OCI-LY7 (cell line): ENCODE data around the gene NR1I2. TPM values are rescaled to one million over a fixed set of nuclear protein-coding genes. Genes with fewer than 3 reads are reported as not detected.

Experiments
- BruUV-seq: library from RNA; stranded (reverse); fragments of 400-500 nt; replicated peaks from 2 replicates; lab custom pipeline; 2021; lab: Mats Ljungman, UMichigan
- CTCF ChIA-PET: fragments of 300-600 bp; sonication (Branson Sonifier 250); formaldehyde crosslinking; loops from one replicate; lab custom pipeline; 2022; ENCODE audit warnings: antibody characterized with exemption; ENCODE audit not compliant: unreplicated experiment; lab: Charles Lee
- POLR2A ChIA-PET: fragments of 300-600 bp; sonication (Branson Sonifier 250); formaldehyde crosslinking; loops from one replicate; lab custom pipeline; 2022; ENCODE audit warnings: antibody characterized with exemption; lab: Charles Lee
- DNase-seq: peaks from one replicate; pipeline ENCODE4 v3.0.0-alpha.2; 2015; ENCODE audit warnings: low spot score
- H2AFZ ChIP-seq: fragments of 200-600 bp; sonication (generic), shearing (Covaris generic); 2 replicates; pipeline ENCODE4 v1.6.1; 2014; ENCODE audit warnings: mild to moderate bottlenecking, antibody characterized with exemption, low read length, moderate library complexity
- H3K27ac ChIP-seq: fragments of 200-600 bp; sonication (generic); 2 replicates; pipeline ENCODE4 v1.5.1; 2014; ENCODE audit warnings: mixed run types, low read depth, mild to moderate bottlenecking, moderate library complexity, low read length, inconsistent platforms; ENCODE audit not compliant: poor library complexity, severe bottlenecking
- H3K36me3 ChIP-seq: fragments of 200-600 bp; sonication (generic); 2 replicates; pipeline ENCODE4 v1.6.1; 2014; ENCODE audit warnings: mild to moderate bottlenecking, antibody characterized with exemption, low read length, moderate library complexity, mixed read lengths; ENCODE audit not compliant: insufficient read depth
- H3K4me1 ChIP-seq: fragments of 200-600 bp; sonication (generic); 2 replicates; pipeline ENCODE4 v1.5.1; 2014; ENCODE audit warnings: mild to moderate bottlenecking, low read length; ENCODE audit not compliant: insufficient read depth, poor library complexity, severe bottlenecking
- H3K4me2 ChIP-seq: fragments of 200-600 bp; sonication (generic); 2 replicates; pipeline ENCODE4 v1.6.1; 2014; ENCODE audit warnings: mild to moderate bottlenecking, low read length
- H3K4me3 ChIP-seq: fragments of 200-600 bp; sonication (generic); 2 replicates; pipeline ENCODE4 v1.5.1; 2014; ENCODE audit warnings: mild to moderate bottlenecking, low read depth, low read length; ENCODE audit not compliant: poor library complexity, severe bottlenecking
- H3K79me2 ChIP-seq: fragments of 200-600 bp; sonication (generic); 2 replicates; pipeline ENCODE4 v1.6.1; 2016; ENCODE audit warnings: low read depth, mild to moderate bottlenecking, low read length, moderate library complexity, mixed read lengths; ENCODE audit not compliant: insufficient read depth
- H3K9me2 ChIP-seq: fragments of 200-600 bp; sonication (generic); 2 replicates; pipeline ENCODE4 v1.6.1; 2016; ENCODE audit warnings: mild to moderate bottlenecking, low read length, mixed read lengths; ENCODE audit not compliant: insufficient read depth
- H3K9me3 ChIP-seq: fragments of 200-600 bp; sonication (generic); 2 replicates; pipeline ENCODE4 v1.6.1; 2014; ENCODE audit warnings: mild to moderate bottlenecking, mixed run types, low read length, mixed read lengths
- H4K20me1 ChIP-seq: fragments of 200-600 bp; sonication (generic); 2 replicates; pipeline ENCODE4 v1.6.1; 2014; ENCODE audit warnings: mild to moderate bottlenecking, antibody characterized with exemption, low read length, moderate library complexity, mixed read lengths; ENCODE audit not compliant: insufficient read depth
- CTCF ChIP-seq: fragments of 200-600 bp; sonication (generic); conservative IDR thresholded peaks from 2 replicates; pipeline ENCODE4 v1.5.1; 2014; ENCODE audit warnings: mild to moderate bottlenecking, antibody characterized with exemption, low read length, moderate library complexity, mixed read lengths
- EZH2phosphoT487 ChIP-seq: fragments of 200-600 bp; sonication (generic); IDR thresholded peaks from 2 replicates; pipeline ENCODE4 v1.6.1; 2018; ENCODE audit warnings: low read depth, borderline replicate concordance, mild to moderate bottlenecking, mixed run types, antibody characterized with exemption, low read length, moderate library complexity, mixed read lengths
- intact Hi-C: fragments of 100-400 bp; cut with micrococcal nuclease; formaldehyde crosslinking; loops from one replicate; pipeline ENCODE4 v1.10.0; 2022; ENCODE audit not compliant: unreplicated experiment
- total RNA-seq, 2 experiments: library from RNA; depleted of rRNA in 1 of 2; stranded (reverse); fragments of >200 nt in 1 of 2; shearing (Covaris generic) in 1 of 2; gene quantifications; 2 replicates each; pipeline ENCODE4 v1.2.3, GENCODE V29; 2014 to 2022

NR1I2 gene
- total RNA-seq, 2 experiments from 2014 or later, result not detected

- H4K20me1 ChIP-seq, result no peaks in the 10 kb centered on the region
- H3K9me3 ChIP-seq, result no peaks in the 10 kb centered on the region
- intact Hi-C loops, result no loop called here
- no peaks in the 10 kb centered on the region for H3K79me2 ChIP-seq
- no peaks in the 10 kb centered on the region for H3K36me3 ChIP-seq
- no peaks in the 10 kb centered on the region for H3K9me2 ChIP-seq
- no peak overlapping the region for H3K27ac ChIP-seq
- no TSS peak for BruUV-seq
- no peak overlapping the region for H3K4me3 ChIP-seq
- no peak overlapping the region for H3K4me2 ChIP-seq
- no peak overlapping the region for H2AFZ ChIP-seq
- no peaks in the 10 kb centered on the region for H3K4me1 ChIP-seq
- ChIA-PET CTCF (no interaction called here), POLR2A (interaction anchor here (0.5 kb wide), 1 partner anchor 23 kb away, joined by 4 read pairs; no protein-coding TSS in a partner anchor)
- no peak for DNase-seq
- no peak for TF ChIP-seq CTCF
- TF ChIP-seq EZH2phosphoT487, result no peak
These were observed 26.3 kb downstream of the NR1I2 start for GRCh38 chr3:119808244-119808643.

GRCh38 chr3:119808843-119809242 is 26.9 kb downstream of the NR1I2 start:
- no peaks in the 10 kb centered on the region for H4K20me1 ChIP-seq

More at GRCh38 chr3:119808843-119809242, 26.9 kb downstream of the NR1I2 start:
- ChIA-PET CTCF (no interaction called here), POLR2A (no interaction called here)
- Histone ChIP-seq H3K4me1 (no peaks in the 10 kb centered on the region), H3K4me2 (no peak overlapping the region), H3K9me2 (no peaks in the 10 kb centered on the region), H3K9me3 (no peaks in the 10 kb centered on the region), H2AFZ (no peak overlapping the region), H3K36me3 (no peaks in the 10 kb centered on the region), H3K27ac (no peak overlapping the region), H3K79me2 (no peaks in the 10 kb centered on the region), H3K4me3 (no peak overlapping the region)
- TF ChIP-seq CTCF (no peak), EZH2phosphoT487 (no peak)
- intact Hi-C loops, result no loop called here
- BruUV-seq, result no TSS peak
- DNase-seq, result no peak
